ENCODE measurements around the gene ANP32B.

DNA sequence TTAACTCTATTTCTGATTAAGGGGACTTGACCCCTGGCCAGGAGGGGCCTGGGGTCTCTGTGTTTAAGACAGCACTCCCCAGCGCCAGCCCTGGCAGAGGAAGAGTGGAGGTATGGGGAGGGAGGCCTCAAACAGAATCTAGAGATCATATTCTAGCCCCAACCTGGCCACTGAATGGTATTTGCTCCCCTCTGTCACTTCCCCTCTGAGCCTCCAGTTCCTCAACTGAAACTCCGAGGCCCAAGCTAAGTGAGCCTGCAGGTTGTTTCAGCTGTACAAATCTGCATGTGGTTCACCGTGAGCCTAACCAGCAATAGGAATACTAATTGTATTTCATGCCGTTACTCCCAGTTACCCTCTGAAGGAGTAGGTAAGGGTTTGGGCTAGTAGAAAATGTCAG lies 36.0 kb downstream of the ANP32B start:
- TF ChIP-seq, protein P1, sequence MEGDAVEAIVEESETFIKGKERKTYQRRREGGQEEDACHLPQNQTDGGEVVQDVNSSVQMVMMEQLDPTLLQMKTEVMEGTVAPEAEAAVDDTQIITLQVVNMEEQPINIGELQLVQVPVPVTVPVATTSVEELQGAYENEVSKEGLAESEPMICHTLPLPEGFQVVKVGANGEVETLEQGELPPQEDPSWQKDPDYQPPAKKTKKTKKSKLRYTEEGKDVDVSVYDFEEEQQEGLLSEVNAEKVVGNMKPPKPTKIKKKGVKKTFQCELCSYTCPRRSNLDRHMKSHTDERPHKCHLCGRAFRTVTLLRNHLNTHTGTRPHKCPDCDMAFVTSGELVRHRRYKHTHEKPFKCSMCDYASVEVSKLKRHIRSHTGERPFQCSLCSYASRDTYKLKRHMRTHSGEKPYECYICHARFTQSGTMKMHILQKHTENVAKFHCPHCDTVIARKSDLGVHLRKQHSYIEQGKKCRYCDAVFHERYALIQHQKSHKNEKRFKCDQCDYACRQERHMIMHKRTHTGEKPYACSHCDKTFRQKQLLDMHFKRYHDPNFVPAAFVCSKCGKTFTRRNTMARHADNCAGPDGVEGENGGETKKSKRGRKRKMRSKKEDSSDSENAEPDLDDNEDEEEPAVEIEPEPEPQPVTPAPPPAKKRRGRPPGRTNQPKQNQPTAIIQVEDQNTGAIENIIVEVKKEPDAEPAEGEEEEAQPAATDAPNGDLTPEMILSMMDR (IDR thresholded peaks at IDR 0.05) = no peak
- no peak for TF ChIP-seq POLR2A (IDR thresholded peaks at IDR 0.05)
